HL-60 (cell line): Measurements from ENCODE around the gene SLC25A1.

ENCODE experiments used
- DNase-seq, 2 experiments: peaks; one replicate each; pipeline ENCODE4 v3.0.0-alpha.2; 2010 to 2020; ENCODE audit warnings: low read depth in 1 of 2, low spot score in 1 of 2
- H3K27ac ChIP-seq: fragments of 250-450 bp; sonication (Bioruptor Pico); replicated peaks from 2 replicates; pipeline ENCODE4 v1.5.1; 2020; ENCODE audit warnings: mild to moderate bottlenecking, moderate library complexity
- H3K27me3 ChIP-seq: fragments of 250-450 bp; sonication (Bioruptor Pico); 2 replicates; pipeline ENCODE4 v1.5.1; 2021; ENCODE audit warnings: mild to moderate bottlenecking, moderate library complexity; ENCODE audit not compliant: insufficient read depth, poor library complexity, severe bottlenecking
- H3K4me3 ChIP-seq: replicated peaks from 2 replicates; pipeline ENCODE4 v1.5.1; 2011; ENCODE audit warnings: mild to moderate bottlenecking, control low read depth, low read length; ENCODE audit not compliant: insufficient read depth
- GABPA ChIP-seq: IDR thresholded peaks from 2 replicates; pipeline ENCODE4 v1.6.1; 2012; ENCODE audit warnings: low read depth
- POLR2AphosphoS5 ChIP-seq: IDR thresholded peaks from 2 replicates; pipeline ENCODE4 v1.6.1; 2012; ENCODE audit warnings: low read depth
- SPI1 ChIP-seq: IDR thresholded peaks from 2 replicates; pipeline ENCODE4 v1.6.1; 2012; ENCODE audit warnings: low read depth, mild to moderate bottlenecking, borderline replicate concordance
- TF ChIP-seq, protein P1 (sequence below): IDR thresholded peaks from one replicate; pipeline ENCODE4 v1.5.1; 2011; ENCODE audit warnings: low read length, control low read depth, inconsistent platforms; ENCODE audit not compliant: insufficient read depth
- TF ChIP-seq, protein P2 (sequence below): IDR thresholded peaks from 2 replicates; pipeline ENCODE4 v1.6.1; 2012; ENCODE audit warnings: low read depth; ENCODE audit not compliant: insufficient replicate concordance

SLC25A1 gene

DNA sequence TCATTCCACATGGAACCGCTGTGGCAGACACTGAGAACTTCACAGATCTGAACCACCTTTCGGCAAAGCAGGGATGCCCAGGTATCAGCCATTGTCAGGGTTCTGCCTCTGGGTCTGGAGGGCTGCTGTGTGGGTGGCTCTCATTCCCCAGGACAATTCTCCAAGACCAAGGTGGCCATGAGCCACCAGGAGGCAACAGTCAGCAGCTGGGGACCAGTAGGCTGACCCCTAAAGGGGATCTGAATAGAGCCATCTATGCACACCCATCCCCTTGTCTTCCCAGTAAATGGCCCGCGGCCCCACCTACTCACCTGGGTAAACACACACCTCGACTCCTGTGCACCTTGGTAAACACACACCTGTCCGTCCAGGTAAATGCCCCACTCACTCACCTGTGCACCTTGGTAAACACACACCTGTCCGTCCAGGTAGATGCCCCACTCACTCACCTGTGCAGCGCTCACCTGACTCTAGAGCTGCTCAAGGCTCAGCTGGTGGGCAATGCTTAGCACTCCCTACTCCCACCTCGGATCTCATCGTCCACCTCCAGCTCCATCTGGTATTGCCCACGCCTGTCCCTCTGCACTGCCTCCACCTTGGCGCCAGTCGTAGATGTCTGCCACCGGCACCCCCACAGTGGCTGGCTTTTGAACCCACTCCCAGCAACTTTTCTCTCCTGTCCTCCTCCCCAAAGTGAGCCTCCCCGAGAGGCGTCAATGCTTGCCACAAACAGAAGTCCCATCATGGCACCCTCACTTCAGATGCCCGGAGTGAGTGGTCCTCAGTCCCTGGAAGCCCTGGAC, 10.2 kb downstream of the SLC25A1 start:
- Histone ChIP-seq H3K27ac (no peak overlapping the region), H3K4me3 (no peak overlapping the region), H3K27me3 (peaks cover 33% of the 10 kb centered on the region)
- no peak for DNase-seq
- TF ChIP-seq, protein P1, sequence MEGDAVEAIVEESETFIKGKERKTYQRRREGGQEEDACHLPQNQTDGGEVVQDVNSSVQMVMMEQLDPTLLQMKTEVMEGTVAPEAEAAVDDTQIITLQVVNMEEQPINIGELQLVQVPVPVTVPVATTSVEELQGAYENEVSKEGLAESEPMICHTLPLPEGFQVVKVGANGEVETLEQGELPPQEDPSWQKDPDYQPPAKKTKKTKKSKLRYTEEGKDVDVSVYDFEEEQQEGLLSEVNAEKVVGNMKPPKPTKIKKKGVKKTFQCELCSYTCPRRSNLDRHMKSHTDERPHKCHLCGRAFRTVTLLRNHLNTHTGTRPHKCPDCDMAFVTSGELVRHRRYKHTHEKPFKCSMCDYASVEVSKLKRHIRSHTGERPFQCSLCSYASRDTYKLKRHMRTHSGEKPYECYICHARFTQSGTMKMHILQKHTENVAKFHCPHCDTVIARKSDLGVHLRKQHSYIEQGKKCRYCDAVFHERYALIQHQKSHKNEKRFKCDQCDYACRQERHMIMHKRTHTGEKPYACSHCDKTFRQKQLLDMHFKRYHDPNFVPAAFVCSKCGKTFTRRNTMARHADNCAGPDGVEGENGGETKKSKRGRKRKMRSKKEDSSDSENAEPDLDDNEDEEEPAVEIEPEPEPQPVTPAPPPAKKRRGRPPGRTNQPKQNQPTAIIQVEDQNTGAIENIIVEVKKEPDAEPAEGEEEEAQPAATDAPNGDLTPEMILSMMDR: no peak
- no peak for TF ChIP-seq SPI1
- TF ChIP-seq POLR2AphosphoS5: no peak
- TF ChIP-seq, protein P2, sequence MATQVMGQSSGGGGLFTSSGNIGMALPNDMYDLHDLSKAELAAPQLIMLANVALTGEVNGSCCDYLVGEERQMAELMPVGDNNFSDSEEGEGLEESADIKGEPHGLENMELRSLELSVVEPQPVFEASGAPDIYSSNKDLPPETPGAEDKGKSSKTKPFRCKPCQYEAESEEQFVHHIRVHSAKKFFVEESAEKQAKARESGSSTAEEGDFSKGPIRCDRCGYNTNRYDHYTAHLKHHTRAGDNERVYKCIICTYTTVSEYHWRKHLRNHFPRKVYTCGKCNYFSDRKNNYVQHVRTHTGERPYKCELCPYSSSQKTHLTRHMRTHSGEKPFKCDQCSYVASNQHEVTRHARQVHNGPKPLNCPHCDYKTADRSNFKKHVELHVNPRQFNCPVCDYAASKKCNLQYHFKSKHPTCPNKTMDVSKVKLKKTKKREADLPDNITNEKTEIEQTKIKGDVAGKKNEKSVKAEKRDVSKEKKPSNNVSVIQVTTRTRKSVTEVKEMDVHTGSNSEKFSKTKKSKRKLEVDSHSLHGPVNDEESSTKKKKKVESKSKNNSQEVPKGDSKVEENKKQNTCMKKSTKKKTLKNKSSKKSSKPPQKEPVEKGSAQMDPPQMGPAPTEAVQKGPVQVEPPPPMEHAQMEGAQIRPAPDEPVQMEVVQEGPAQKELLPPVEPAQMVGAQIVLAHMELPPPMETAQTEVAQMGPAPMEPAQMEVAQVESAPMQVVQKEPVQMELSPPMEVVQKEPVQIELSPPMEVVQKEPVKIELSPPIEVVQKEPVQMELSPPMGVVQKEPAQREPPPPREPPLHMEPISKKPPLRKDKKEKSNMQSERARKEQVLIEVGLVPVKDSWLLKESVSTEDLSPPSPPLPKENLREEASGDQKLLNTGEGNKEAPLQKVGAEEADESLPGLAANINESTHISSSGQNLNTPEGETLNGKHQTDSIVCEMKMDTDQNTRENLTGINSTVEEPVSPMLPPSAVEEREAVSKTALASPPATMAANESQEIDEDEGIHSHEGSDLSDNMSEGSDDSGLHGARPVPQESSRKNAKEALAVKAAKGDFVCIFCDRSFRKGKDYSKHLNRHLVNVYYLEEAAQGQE: no peak
- no peak for TF ChIP-seq GABPA

DNA sequence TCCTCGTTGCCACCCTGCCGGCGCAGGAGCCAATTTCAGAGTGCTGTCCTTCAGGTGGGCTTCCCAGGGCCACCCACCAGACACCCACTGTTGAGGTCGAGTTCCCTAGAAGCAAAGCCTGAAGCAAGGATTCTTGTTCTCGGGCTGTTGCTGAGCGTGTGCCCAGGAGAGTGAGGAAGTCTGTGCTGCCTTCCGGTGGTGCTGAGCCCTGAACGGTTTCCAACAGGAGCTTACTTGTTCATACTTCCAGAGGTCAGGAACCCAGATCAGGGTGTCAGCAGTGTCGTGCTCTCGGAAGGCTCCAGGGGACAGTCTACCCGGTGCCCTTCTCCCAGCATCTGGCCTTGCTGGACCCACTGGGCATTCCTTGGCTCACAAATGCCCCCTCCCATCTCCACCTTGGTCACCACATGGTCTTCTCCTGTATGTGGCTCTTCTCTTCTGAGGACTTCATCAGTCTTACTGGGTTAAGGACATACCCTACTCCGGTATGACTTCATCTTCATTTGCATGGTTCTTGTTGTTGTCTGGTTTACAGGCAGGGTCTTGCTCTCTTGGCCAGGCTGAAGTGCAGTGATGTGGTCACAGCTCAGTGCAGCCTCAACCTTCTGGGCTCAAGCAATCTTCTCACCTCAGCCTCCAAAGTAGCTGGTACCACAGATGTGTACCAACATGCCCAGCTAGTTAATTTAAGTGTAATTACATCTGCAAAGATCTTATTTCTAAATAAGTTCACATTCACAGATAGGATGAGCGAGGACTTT, 11.2 kb downstream of the SLC25A1 start:
- TF ChIP-seq SPI1 (no peak), GABPA (no peak), POLR2AphosphoS5 (no peak)
- TF ChIP-seq, protein P2: no peak
- TF ChIP-seq, protein P1: no peak
- H3K27ac ChIP-seq: no peak overlapping the region
- H3K4me3 ChIP-seq: no peak overlapping the region
- peaks cover 33% of the 10 kb centered on the region for H3K27me3 ChIP-seq
- DNase-seq: no peak

DNA sequence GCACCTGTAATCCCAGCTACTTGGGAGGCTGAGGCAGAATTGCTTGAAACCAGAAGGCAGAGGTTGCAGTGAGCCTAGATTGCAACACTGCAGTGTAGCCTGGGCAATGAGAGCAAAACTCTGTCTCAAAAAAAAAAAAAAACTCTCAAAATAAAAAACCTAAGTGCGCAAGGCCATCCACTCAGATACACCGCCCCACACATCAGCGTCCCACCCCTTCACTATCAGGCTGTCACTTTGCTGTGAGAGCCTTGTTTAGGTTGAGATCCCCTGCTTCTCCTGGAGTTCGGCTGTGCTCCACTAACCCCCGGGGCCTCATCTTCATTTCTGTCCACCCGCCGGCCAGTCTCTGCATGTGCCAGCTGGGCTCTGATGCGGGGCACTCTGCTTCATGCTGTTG, 12.1 kb downstream of the SLC25A1 start:
- Histone ChIP-seq H3K4me3 (no peak overlapping the region), H3K27me3 (peaks cover 33% of the 10 kb centered on the region)
- TF ChIP-seq, protein P2: no peak
- TF ChIP-seq POLR2AphosphoS5: no peak
- TF ChIP-seq SPI1: no peak
- TF ChIP-seq, protein P1: no peak
- TF ChIP-seq GABPA: no peak

More for the DNA sequence above, 12.1 kb downstream of the SLC25A1 start:
- no peak for DNase-seq
- no peak overlapping the region for H3K27ac ChIP-seq
